ENCODE measurements around the gene ST14. TPM values are rescaled to one million over a fixed set of nuclear protein-coding genes. Genes with fewer than 3 reads are reported as not detected.

ST14 gene
- polyA plus RNA-seq, 3 donors, result 13.3 to 36.0 (median 23.6) TPM

GRCh38 chr11:130219148-130219547 lies 59.6 kb downstream of the ST14 start:
- no peak overlapping the region for H3K4me3 ChIP-seq (replicated peaks in 1 of 3; ENCODE audit: low read depth in 2 of 3, low read length in 3 of 3)
- peaks cover 2 to 3% (median 3%) of the 10 kb centered on the region in 3 donors for H3K27me3 Mint-ChIP-seq (ENCODE audit: low read depth in 3 of 3)
- no peak overlapping the region for H3K9ac ChIP-seq (ENCODE audit: insufficient read depth, low read length, poor library complexity, severe bottlenecking)
- H3K4me1 ChIP-seq (ENCODE audit: control insufficient read depth in 1 of 2, insufficient read depth in 2 of 2, low read length in 2 of 2), result no peaks in the 10 kb centered on the region
- H3K27ac ChIP-seq (ENCODE audit: low read depth in 1 of 2, low read length in 2 of 2), result no peak overlapping the region
- no peak overlapping the region for H3K27ac Mint-ChIP-seq
- H3K4me3 Mint-ChIP-seq, result peak overlapping the region in 1 of 2 donors; percentile 20
- no peak overlapping the region for H3K4me2 ChIP-seq (replicated peaks; ENCODE audit: extremely low read depth, low read length, poor library complexity, severe bottlenecking)
- no peak overlapping the region for H2AFZ ChIP-seq (ENCODE audit: insufficient read depth, low read depth, low read length, poor library complexity, severe bottlenecking)
- no peaks in the 10 kb centered on the region for H3K79me2 ChIP-seq (ENCODE audit: insufficient read depth, low read length)
- H3K9me3 ChIP-seq (replicated peaks in 1 of 2; ENCODE audit: control insufficient read depth in 1 of 2, insufficient read depth in 1 of 2, low read length in 2 of 2), result no peaks in the 10 kb centered on the region
- no peak for TF ChIP-seq CTCF (IDR thresholded peaks at IDR 0.05)
- no peaks in the 10 kb centered on the region for H3K36me3 Mint-ChIP-seq
- peaks cover 0 to 4% (median 0%) of the 10 kb centered on the region in 7 donors for H3K9me3 Mint-ChIP-seq
- intact Hi-C loops (cut with micrococcal nuclease), result no loop called here
- WGBS (ENCODE audit: insufficient coverage), result 96% methylated on average over 5 of the region's 8 CpGs
- H4K20me1 ChIP-seq (ENCODE audit: insufficient read depth, low read length), result no peaks in the 10 kb centered on the region
- no peaks in the 10 kb centered on the region for H3K36me3 ChIP-seq (replicated peaks in 1 of 2; ENCODE audit: control insufficient read depth in 1 of 2, insufficient read depth in 2 of 2, low read length in 2 of 2)
- DNase-seq, result no peak
- H3K4me1 Mint-ChIP-seq, result no peaks in the 10 kb centered on the region
- no peaks in the 10 kb centered on the region for H3K27me3 ChIP-seq (ENCODE audit: control insufficient read depth in 2 of 2, insufficient read depth in 2 of 2, low read length in 2 of 2)

GRCh38 chr11:130220311-130221035 lies 60.9 kb downstream of the ST14 start:
- peaks cover 0 to 4% (median 0%) of the 10 kb centered on the region in 7 donors for H3K9me3 Mint-ChIP-seq
- H3K79me2 ChIP-seq (ENCODE audit: insufficient read depth, low read length), result no peaks in the 10 kb centered on the region
- no peaks in the 10 kb centered on the region for H3K27me3 ChIP-seq (ENCODE audit: control insufficient read depth in 2 of 2, insufficient read depth in 2 of 2, low read length in 2 of 2)
- no peaks in the 10 kb centered on the region for H3K9me3 ChIP-seq (replicated peaks in 1 of 2; ENCODE audit: control insufficient read depth in 1 of 2, insufficient read depth in 1 of 2, low read length in 2 of 2)
- H3K4me1 Mint-ChIP-seq, result no peaks in the 10 kb centered on the region
- H2AFZ ChIP-seq (ENCODE audit: insufficient read depth, low read depth, low read length, poor library complexity, severe bottlenecking), result no peak overlapping the region
- H3K4me1 ChIP-seq (ENCODE audit: control insufficient read depth in 1 of 2, insufficient read depth in 2 of 2, low read length in 2 of 2), result no peaks in the 10 kb centered on the region
- H3K4me3 Mint-ChIP-seq, result no peak overlapping the region
- TF ChIP-seq CTCF (IDR thresholded peaks at IDR 0.05), result no peak
- no peak overlapping the region for H3K4me2 ChIP-seq (replicated peaks; ENCODE audit: extremely low read depth, low read length, poor library complexity, severe bottlenecking)
- H3K27me3 Mint-ChIP-seq (ENCODE audit: low read depth in 3 of 3), result peaks cover 1 to 3% (median 2%) of the 10 kb centered on the region in 3 donors
- no peak overlapping the region for H3K9ac ChIP-seq (ENCODE audit: insufficient read depth, low read length, poor library complexity, severe bottlenecking)
- H3K36me3 ChIP-seq (replicated peaks in 1 of 2; ENCODE audit: control insufficient read depth in 1 of 2, insufficient read depth in 2 of 2, low read length in 2 of 2), result no peaks in the 10 kb centered on the region
- peaks cover 3% of the 10 kb centered on the region in 2 donors for H3K36me3 Mint-ChIP-seq
- H3K27ac Mint-ChIP-seq, result no peak overlapping the region
- no peak overlapping the region for H3K27ac ChIP-seq (ENCODE audit: low read depth in 1 of 2, low read length in 2 of 2)
- no peaks in the 10 kb centered on the region for H4K20me1 ChIP-seq (ENCODE audit: insufficient read depth, low read length)
- 90% methylated on average over 14 of the region's 19 CpGs for WGBS (ENCODE audit: insufficient coverage)
- no peak for DNase-seq
- H3K4me3 ChIP-seq (replicated peaks in 1 of 3; ENCODE audit: low read depth in 2 of 3, low read length in 3 of 3), result no peak overlapping the region
- intact Hi-C loops (cut with micrococcal nuclease), result no loop called here

Data from CD14-positive monocyte (primary cell).